Activated CD4-positive, alpha-beta T cell treated with anti-CD3 and anti-CD28 coated beads, Interleukin-2, amount 10 ng/mL, durations not matched to agents 7 days and 5 days (primary cell): ENCODE results near the gene TNRC6C. TPM values are rescaled to one million over a fixed set of nuclear protein-coding genes. Genes with fewer than 3 reads are reported as not detected.
A peak's percentile ranks its signal among the peaks of the same experiment; 100 is the strongest.
"Not testable (repeated sequence)": the region's sequence is repeated elsewhere in the genome, so short reads cannot be mapped to it uniquely, and the experiment has no call there.

Source experiments
- CTCF ChIA-PET: fragments of 350-600 bp; sonication (Branson Sonifier 250); formaldehyde crosslinking; loops from one replicate; lab custom pipeline; 2021; ENCODE audit warnings: antibody characterized with exemption; lab: Charles Lee
- POLR2A ChIA-PET: fragments of 350-600 bp; sonication (Branson Sonifier 250); formaldehyde crosslinking; loops from one replicate; lab custom pipeline; 2021; ENCODE audit warnings: antibody characterized with exemption; lab: Charles Lee
- DNase-seq: peaks from one replicate; pipeline ENCODE4 v3.0.0-alpha.2; 2020
- H3K27ac Mint-ChIP-seq: one replicate; pipeline ENCODE4 v1.8.0; 2021; ENCODE audit warnings: mild to moderate bottlenecking, moderate library complexity, mixed read lengths
- H3K27me3 Mint-ChIP-seq: one replicate; pipeline ENCODE4 v1.8.0; 2021; ENCODE audit warnings: mixed read lengths
- H3K36me3 Mint-ChIP-seq: one replicate; pipeline ENCODE4 v1.8.0; 2021; ENCODE audit warnings: low read depth, mixed read lengths
- H3K4me1 Mint-ChIP-seq: one replicate; pipeline ENCODE4 v1.8.0; 2021; ENCODE audit warnings: mixed read lengths
- H3K4me3 Mint-ChIP-seq: one replicate; pipeline ENCODE4 v1.8.0; 2021; ENCODE audit warnings: mild to moderate bottlenecking, moderate library complexity, mixed read lengths
- H3K9me3 Mint-ChIP-seq: one replicate; pipeline ENCODE4 v1.8.0; 2021; ENCODE audit warnings: mixed read lengths
- total RNA-seq, 2 experiments: library from RNA; stranded (reverse); gene quantifications; one replicate each; pipeline ENCODE4 v1.2.3, GENCODE V29; 2021

The TNRC6C gene
- total RNA-seq, 2 experiments from 2014 or later: 40.2 to 41.8 TPM

- ChIA-PET POLR2A (no interaction called here), CTCF (interaction anchor here (0.6 to 1.0 kb wide), 3 partner anchors 9 to 111 kb away, joined by 3 read pairs; no protein-coding TSS in a partner anchor)
- no peak for DNase-seq
- no peak overlapping the region for H3K4me3 Mint-ChIP-seq
- H3K27me3 Mint-ChIP-seq: peaks cover 5% of the 10 kb centered on the region
- H3K36me3 Mint-ChIP-seq: no peaks in the 10 kb centered on the region
- H3K4me1 Mint-ChIP-seq: peaks cover 13% of the 10 kb centered on the region
- H3K9me3 Mint-ChIP-seq: no peaks in the 10 kb centered on the region
- no peak overlapping the region for H3K27ac Mint-ChIP-seq
Observed at GRCh38 chr17:77924757-77925336, 33.7 kb upstream of the TNRC6C start.

DNA sequence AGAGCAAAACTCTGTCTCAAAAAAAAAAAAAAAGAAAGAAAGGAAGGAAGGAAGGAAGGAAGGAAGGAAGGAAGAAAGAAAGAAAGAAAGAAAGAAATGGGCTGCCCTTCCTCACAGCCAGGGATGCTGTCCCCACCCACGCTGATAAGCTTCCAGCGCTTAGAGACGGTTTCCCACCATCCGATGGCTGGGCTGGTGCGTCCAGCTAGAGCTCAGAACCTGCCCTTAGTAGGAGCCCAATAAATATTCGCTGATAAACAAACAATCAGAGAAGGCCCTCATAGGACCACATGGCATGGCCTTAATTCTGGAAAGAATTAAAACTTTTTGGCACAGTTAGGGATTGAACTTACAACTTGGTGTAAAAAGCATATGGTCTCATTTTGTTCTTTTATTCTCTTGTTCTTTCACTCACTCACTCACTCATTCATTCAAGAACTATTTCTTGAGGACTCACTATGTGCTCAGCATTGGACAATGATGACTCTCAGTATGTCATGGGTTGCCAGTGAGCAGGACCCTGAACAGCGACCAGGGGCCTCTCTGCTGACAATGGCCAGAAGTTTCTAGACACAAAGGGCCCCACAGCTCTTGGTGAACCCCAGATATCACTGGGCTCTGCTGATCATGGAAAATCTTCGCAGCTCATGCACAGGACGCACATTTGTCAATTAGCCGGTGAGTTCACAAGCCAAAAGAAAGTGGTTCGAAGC is 32.5 kb upstream of the TNRC6C start:
- no peak for DNase-seq
- H3K4me1 Mint-ChIP-seq: peaks cover 13% of the 10 kb centered on the region
- no peak overlapping the region for H3K27ac Mint-ChIP-seq
- H3K9me3 Mint-ChIP-seq: no peaks in the 10 kb centered on the region
- no peak overlapping the region for H3K4me3 Mint-ChIP-seq
- no peaks in the 10 kb centered on the region for H3K36me3 Mint-ChIP-seq
- ChIA-PET CTCF (no interaction called here), POLR2A (no interaction called here)
- H3K27me3 Mint-ChIP-seq: peaks cover 5% of the 10 kb centered on the region

- ChIA-PET CTCF (interaction anchor here (0.9 to 1.3 kb wide), 2 partner anchors 10 to 20 kb away, joined by 3 to 4 read pairs; no protein-coding TSS in a partner anchor), POLR2A (no interaction called here)
- Mint-ChIP-seq H3K27ac (peak overlapping the region; percentile 34), H3K4me3 (no peak overlapping the region), H3K9me3 (no peaks in the 10 kb centered on the region), H3K4me1 (peaks cover 13% of the 10 kb centered on the region), H3K36me3 (no peaks in the 10 kb centered on the region), H3K27me3 (peaks cover 5% of the 10 kb centered on the region)
- no peak for DNase-seq
Observed at GRCh38 chr17:77926981-77927380, 31.5 kb upstream of the TNRC6C start.

DNA sequence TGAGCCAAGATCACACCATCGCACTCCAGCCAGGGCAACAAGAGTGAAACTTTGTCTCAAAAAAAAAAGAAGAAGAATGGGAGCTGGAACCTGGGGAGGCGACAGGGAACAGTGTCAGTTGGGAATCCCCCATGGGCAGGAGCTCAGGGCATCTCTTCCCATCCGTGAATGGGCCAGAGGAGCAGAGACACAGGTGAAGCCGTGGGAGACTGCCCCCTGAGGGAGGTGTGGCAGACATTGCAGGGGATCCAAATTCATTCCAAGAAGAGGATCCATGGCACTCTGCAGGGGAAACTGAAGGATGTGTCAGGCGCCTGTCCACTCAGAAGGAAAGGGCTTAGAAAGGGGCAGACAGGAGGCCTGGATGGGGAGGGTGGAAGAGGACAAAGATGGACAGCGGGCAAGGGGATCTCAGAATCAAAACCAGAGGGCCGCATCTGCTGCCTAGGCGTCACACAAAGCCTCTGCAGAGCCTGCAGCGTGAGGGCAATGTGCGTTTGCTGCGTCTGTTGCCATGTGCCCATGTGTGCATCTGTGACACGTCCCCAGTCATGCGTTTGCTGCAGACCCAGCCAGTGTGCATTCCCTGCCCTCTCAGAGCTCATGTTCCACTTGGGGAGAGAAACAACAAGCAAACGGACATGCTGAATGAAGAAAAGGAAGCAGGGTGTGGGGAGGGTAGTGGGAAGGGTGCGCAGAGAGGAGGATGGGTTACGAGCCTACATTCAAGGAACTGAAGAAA is 30.6 kb upstream of the TNRC6C start:
- no peaks in the 10 kb centered on the region for H3K9me3 Mint-ChIP-seq
- H3K27me3 Mint-ChIP-seq: peaks cover 5% of the 10 kb centered on the region
- ChIA-PET POLR2A (no interaction called here), CTCF (interaction anchor here (1.3 to 1.5 kb wide), 2 partner anchors 11 to 327 kb away, joined by 3 to 4 read pairs; no protein-coding TSS in a partner anchor)
- no peaks in the 10 kb centered on the region for H3K36me3 Mint-ChIP-seq
- DNase-seq: no peak
- no peak overlapping the region for H3K4me3 Mint-ChIP-seq
- no peak overlapping the region for H3K27ac Mint-ChIP-seq
- peaks cover 13% of the 10 kb centered on the region for H3K4me1 Mint-ChIP-seq

DNA sequence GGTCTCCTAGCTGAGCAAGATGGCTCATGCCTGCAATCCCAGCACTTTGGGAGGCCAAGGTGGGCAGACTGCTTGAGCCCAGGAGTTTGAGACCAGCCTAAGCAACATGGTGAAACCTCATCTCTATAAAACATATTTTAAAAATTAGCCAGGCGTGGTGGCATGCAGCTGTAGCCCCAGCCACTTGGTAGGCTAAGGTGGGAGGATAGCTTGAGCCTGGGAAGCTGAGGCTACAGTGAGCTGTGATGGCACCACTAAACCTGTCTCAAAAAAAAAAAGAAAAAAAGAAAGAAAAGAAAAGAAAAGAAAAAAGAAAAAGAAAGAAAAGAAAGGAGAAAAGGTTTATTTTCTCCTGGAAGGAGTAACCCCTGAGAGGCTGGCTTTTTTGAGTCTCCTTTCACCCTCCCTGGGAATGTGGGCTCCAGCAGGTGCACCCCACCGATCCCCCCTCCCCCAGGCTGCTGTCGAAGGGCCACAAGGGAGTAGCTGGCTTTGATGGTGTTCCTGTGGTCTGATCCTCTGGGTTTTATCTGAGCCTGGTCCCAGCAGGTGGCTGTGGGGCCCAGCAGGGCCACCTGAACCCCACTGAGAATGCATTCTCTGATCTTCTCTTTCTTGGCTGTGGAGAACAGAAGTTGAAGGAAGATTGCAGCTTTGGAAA is 29.9 kb upstream of the TNRC6C start:
- Mint-ChIP-seq H3K36me3 (no peaks in the 10 kb centered on the region), H3K4me1 (peaks cover 13% of the 10 kb centered on the region), H3K4me3 (no peak overlapping the region), H3K27ac (peak overlapping the region; percentile 63), H3K27me3 (peaks cover 7% of the 10 kb centered on the region), H3K9me3 (no peaks in the 10 kb centered on the region)
- CTCF ChIA-PET: interaction anchor here (1.5 kb wide), 1 partner anchor 328 kb away, joined by 3 read pairs; no protein-coding TSS in a partner anchor
- POLR2A ChIA-PET: no interaction called here
- no peak for DNase-seq

- no peak for DNase-seq
- no peaks in the 10 kb centered on the region for H3K9me3 Mint-ChIP-seq
- peaks cover 11% of the 10 kb centered on the region for H3K27me3 Mint-ChIP-seq
- POLR2A ChIA-PET: no interaction called here
- H3K36me3 Mint-ChIP-seq: no peaks in the 10 kb centered on the region
- H3K4me3 Mint-ChIP-seq: no peak overlapping the region
- peaks cover 13% of the 10 kb centered on the region for H3K4me1 Mint-ChIP-seq
- peak overlapping the region; percentile 63 for H3K27ac Mint-ChIP-seq
- CTCF ChIA-PET: interaction anchor here (1.5 kb wide), 1 partner anchor 328 kb away, joined by 3 read pairs; no protein-coding TSS in a partner anchor
Observed at GRCh38 chr17:77929180-77929564, 29.3 kb upstream of the TNRC6C start.

DNA sequence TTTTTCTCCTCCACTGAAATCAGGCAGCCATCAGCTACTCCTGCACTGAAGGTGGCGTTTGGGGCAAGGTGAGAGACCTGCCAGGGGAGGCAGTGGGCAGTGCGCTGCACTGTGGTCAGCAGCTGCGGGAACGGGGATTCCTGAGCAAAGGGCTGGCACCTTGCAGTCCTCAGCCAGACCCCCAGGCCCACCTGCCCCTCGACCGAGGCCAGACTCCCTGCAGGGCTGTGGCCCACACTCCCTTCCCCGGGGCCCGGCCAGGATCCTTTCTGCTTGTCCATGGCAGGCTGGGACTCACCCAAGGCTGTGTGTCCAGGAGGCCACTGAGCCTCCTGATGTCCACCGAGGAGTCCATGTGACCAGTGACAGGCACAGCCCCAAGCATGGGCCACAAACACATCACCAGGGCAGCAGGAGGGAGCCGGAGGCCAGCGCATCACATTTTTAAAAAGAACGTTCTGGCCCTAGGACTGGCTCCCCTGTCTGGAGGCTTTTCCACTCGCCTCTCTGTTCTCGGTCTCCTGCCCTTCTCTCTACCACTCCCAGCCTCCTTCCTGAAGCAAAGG is 28.5 kb upstream of the TNRC6C start:
- H3K4me1 Mint-ChIP-seq: peaks cover 18% of the 10 kb centered on the region
- DNase-seq: no peak
- H3K9me3 Mint-ChIP-seq: no peaks in the 10 kb centered on the region
- H3K27me3 Mint-ChIP-seq: peaks cover 9% of the 10 kb centered on the region
- H3K36me3 Mint-ChIP-seq: no peaks in the 10 kb centered on the region
- no peak overlapping the region for H3K27ac Mint-ChIP-seq
- ChIA-PET POLR2A (no interaction called here), CTCF (interaction anchor here (1.5 kb wide), 1 partner anchor 329 kb away, joined by 3 read pairs; no protein-coding TSS in a partner anchor)
- H3K4me3 Mint-ChIP-seq: no peak overlapping the region

- DNase-seq: no peak
- H3K27me3 Mint-ChIP-seq: peaks cover 9% of the 10 kb centered on the region
Observed at GRCh38 chr17:77930780-77931768, 27.4 kb upstream of the TNRC6C start.

DNA sequence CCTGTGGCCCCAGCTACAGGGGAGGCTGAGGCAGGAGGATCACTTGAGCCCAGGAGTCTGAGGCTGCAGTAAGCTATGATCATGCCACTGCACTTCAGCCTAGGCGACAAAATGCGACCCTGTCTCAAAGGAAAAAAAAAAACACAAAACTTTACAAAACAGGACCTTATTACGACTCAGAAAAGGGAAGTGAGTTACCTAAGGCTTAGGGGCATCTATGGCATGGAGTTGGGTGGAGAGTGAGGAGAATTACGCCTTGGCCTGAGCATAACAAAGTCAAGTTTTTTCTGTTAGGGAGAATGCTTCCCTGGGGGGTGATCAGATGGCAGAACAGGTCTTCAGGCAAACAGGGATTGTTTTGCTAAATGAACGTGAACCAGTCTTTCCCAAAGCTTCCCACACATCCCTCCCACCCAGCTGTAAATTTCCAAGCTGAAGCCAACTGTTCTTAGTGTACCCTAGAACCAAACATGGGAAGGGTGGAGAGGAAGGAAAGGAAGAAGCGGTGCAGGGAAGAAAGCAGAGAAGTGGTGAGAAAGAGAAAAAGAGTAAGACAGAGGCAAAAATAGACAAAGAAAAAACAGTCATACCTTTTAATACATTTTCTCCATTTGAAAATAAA is 24.6 kb upstream of the TNRC6C start:
- H3K27ac Mint-ChIP-seq: no peak overlapping the region
- POLR2A ChIA-PET: no interaction called here

More at GRCh38 chr17:77930780-77931768, 27.4 kb upstream of the TNRC6C start:
- Mint-ChIP-seq H3K27ac (no peak overlapping the region), H3K9me3 (no peaks in the 10 kb centered on the region), H3K4me1 (peaks cover 24% of the 10 kb centered on the region), H3K36me3 (no peaks in the 10 kb centered on the region), H3K4me3 (no peak overlapping the region)
- POLR2A ChIA-PET: no interaction called here
- CTCF ChIA-PET: no interaction called here

DNA sequence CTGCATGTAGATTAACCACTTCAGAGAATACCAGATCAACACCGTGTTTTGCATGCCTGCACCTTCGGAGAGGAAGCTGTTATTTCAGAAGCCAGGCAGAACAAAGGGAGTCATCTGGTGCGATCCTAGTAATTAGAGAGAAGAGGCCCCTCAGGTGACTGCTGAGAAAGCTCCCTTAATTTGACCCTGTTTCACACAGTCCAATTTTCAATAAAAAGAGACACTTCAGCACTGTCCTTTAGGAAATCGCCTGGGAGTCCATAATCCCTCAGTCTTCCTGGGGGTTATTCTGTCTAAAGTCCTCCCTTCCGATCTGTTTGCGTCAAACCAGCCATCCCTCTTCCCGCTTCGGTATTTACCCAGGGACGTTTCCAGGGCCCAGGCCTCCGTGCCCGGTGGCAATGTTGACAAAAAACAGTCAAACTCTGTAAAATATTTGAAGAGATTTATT is 23.4 kb upstream of the TNRC6C start:
- Mint-ChIP-seq H3K27me3 (peaks cover 9% of the 10 kb centered on the region), H3K36me3 (no peaks in the 10 kb centered on the region), H3K4me1 (peaks cover 11% of the 10 kb centered on the region), H3K9me3 (no peaks in the 10 kb centered on the region), H3K4me3 (no peak overlapping the region), H3K27ac (no peak overlapping the region)
- no peak for DNase-seq
- ChIA-PET POLR2A (interaction anchor here (0.6 kb wide), 1 partner anchor 1349 kb away, joined by 3 read pairs; no protein-coding TSS in a partner anchor), CTCF (no interaction called here)

More for the DNA sequence above, 24.6 kb upstream of the TNRC6C start:
- Mint-ChIP-seq H3K4me1 (peaks cover 20% of the 10 kb centered on the region), H3K9me3 (no peaks in the 10 kb centered on the region), H3K36me3 (no peaks in the 10 kb centered on the region), H3K27me3 (peaks cover 9% of the 10 kb centered on the region), H3K4me3 (no peak overlapping the region)
- CTCF ChIA-PET: interaction anchor here (0.7 kb wide), 1 partner anchor 83 kb away, joined by 3 read pairs; no protein-coding TSS in a partner anchor
- DNase-seq: no peak

GRCh38 chr17:77935744-77936143 is 22.8 kb upstream of the TNRC6C start:
- H3K4me3 Mint-ChIP-seq, H3K9me3 Mint-ChIP-seq, H3K27ac Mint-ChIP-seq, CTCF ChIA-PET, POLR2A ChIA-PET, H3K27me3 Mint-ChIP-seq, DNase-seq, H3K36me3 Mint-ChIP-seq: not testable (repeated sequence)
- peaks cover 11% of the 10 kb centered on the region for H3K4me1 Mint-ChIP-seq
